Breast epithelium (tissue), 3 donors: ENCODE results near the gene CTF1.

ENCODE experiments used
- POLR2A ChIP-seq: fragments of 450-650 bp; IDR thresholded peaks from one replicate; pipeline ENCODE4 v1.6.1; 2016; ENCODE audit warnings: antibody characterized with exemption, mild to moderate bottlenecking, moderate library complexity
- TF ChIP-seq, protein P1 (sequence below), 3 donors: fragments of 450-650 bp; IDR thresholded peaks; one replicate each; pipeline ENCODE4 v1.5.1; 2016 to 2017; ENCODE audit warnings: antibody characterized with exemption in 3 of 3, mild to moderate bottlenecking in 3 of 3, moderate library complexity in 3 of 3

DNA sequence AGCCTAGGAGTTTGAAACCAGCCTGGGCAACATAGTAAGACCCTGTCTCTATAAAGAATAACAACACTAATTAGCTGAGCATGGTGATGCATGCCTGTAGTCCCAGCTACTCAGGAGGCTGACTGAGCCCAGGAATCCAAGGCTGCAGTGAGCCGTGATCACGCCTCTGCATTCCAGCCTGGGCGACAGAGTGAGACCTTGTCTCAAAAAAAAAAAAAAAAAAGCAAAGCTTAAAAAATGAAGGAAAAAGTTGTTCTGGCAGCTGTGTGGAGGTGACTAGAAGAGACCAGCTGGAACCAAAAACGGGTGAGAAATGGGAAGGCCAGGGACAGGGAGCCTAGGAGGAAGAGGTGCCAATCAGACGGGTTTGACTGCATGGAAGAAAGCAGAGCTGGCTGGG is 6.7 kb upstream of the CTF1 start:
- TF ChIP-seq POLR2A = no peak
- TF ChIP-seq, protein P1, sequence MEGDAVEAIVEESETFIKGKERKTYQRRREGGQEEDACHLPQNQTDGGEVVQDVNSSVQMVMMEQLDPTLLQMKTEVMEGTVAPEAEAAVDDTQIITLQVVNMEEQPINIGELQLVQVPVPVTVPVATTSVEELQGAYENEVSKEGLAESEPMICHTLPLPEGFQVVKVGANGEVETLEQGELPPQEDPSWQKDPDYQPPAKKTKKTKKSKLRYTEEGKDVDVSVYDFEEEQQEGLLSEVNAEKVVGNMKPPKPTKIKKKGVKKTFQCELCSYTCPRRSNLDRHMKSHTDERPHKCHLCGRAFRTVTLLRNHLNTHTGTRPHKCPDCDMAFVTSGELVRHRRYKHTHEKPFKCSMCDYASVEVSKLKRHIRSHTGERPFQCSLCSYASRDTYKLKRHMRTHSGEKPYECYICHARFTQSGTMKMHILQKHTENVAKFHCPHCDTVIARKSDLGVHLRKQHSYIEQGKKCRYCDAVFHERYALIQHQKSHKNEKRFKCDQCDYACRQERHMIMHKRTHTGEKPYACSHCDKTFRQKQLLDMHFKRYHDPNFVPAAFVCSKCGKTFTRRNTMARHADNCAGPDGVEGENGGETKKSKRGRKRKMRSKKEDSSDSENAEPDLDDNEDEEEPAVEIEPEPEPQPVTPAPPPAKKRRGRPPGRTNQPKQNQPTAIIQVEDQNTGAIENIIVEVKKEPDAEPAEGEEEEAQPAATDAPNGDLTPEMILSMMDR (IDR thresholded peaks at IDR 0.05) = no peak
